Measurements from ENCODE around the gene USF2.

GRCh38 chr19:35303357-35303915 is 34.7 kb downstream of the USF2 start:
- TF ChIP-seq, protein P1, sequence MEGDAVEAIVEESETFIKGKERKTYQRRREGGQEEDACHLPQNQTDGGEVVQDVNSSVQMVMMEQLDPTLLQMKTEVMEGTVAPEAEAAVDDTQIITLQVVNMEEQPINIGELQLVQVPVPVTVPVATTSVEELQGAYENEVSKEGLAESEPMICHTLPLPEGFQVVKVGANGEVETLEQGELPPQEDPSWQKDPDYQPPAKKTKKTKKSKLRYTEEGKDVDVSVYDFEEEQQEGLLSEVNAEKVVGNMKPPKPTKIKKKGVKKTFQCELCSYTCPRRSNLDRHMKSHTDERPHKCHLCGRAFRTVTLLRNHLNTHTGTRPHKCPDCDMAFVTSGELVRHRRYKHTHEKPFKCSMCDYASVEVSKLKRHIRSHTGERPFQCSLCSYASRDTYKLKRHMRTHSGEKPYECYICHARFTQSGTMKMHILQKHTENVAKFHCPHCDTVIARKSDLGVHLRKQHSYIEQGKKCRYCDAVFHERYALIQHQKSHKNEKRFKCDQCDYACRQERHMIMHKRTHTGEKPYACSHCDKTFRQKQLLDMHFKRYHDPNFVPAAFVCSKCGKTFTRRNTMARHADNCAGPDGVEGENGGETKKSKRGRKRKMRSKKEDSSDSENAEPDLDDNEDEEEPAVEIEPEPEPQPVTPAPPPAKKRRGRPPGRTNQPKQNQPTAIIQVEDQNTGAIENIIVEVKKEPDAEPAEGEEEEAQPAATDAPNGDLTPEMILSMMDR (IDR thresholded peaks at IDR 0.05; ENCODE audit: insufficient read depth, low read depth, low read length): no peak
- TF ChIP-seq EZH2 (IDR thresholded peaks at IDR 0.05; ENCODE audit: insufficient read depth, low read length): no peak
